Measurements from ENCODE around the gene TMEM61. TPM values are rescaled to one million over a fixed set of nuclear protein-coding genes. Genes with fewer than 3 reads are reported as not detected.

TMEM61 gene
- polyA plus RNA-seq, 5 donors = 0.24 to 0.40 TPM; not detected in 3

DNA sequence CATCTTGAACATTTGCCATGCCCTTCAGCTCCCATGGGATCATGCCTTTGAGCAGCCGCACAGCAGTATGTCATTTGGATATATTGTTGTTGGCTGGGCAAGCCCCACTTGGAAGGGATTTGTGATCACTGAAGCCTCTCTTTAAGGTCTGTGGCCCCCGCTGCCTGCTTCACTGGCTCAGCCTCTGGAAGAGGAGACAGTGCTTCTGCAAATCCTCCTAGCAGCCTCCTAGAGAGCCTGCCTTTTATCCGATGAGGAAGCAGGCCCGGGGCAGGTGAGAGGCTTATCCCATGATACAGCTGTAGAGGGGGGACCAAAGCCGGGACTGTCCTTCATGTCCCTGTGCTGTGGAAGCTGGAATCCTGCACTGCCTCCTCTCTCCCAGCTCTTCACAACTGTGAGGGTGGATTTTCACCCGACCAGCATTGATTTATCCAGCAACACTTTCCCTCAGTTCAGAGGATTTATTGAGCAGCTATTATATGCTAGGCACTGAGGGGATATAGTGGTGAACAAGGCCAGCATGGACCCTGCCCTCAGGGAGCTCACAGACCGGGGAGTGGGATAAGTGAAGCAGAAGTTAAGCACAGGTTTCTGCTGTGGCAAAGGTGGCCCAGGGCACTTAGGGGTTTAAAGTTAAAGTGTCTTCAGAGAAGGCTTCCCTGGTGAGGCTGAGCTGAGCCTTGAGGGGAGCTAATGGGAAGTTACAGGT is 3.9 kb downstream of the TMEM61 start:
- DNase-seq = no peak

DNA sequence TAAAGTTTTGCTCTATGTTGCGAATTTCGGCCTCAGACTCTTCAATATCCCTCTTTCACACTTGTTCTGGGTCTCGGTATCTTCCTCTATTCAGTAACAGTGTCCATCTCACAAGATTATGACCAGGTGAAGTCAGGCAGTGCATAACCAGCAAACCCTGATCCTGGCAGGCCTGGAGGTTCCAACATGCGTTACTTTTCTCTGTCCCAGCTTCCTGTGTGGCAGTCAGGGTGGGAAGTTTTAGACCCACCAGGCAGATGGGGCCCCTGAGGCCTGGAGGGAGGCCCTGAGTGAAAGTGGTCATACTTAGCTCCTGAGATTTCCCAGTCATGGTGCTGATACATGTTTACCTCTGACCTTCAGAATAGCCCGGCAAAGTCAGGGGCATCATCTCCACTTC is 5.1 kb downstream of the TMEM61 start:
- no peak for DNase-seq

DNA sequence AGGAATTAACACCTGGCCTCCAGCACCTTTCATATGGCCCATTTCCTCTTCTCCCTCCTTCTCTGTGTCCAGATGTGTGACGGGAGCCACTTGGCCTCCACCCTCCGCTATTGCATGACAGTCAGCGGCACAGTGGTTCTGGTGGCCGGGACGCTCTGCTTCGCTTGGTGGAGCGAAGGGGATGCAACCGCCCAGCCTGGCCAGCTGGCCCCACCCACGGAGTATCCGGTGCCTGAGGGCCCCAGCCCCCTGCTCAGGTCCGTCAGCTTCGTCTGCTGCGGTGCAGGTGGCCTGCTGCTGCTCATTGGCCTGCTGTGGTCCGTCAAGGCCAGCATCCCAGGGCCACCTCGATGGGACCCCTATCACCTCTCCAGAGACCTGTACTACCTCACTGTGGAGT is 5.6 kb downstream of the TMEM61 start:
- no peak for DNase-seq

DNA sequence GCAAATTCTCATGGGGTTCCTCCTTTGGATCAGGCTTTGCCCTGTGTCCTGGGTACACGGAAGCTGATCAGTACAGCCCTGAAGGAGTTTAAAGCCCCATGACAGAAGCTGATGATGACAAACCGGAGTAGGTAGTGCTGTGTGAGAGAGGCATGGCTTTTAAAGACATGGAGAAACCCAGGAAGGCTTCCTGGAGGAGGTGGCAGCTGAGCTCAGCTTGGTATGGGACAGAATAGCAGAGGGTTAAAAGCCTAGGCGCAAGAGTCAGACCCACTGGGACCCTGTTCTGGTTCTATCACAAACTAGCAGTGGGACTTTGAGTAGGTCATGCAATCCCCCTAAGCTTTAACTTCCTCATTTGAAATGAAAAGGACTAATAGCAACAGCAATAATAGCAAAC is 6.1 kb downstream of the TMEM61 start:
- no peak for DNase-seq

DNA sequence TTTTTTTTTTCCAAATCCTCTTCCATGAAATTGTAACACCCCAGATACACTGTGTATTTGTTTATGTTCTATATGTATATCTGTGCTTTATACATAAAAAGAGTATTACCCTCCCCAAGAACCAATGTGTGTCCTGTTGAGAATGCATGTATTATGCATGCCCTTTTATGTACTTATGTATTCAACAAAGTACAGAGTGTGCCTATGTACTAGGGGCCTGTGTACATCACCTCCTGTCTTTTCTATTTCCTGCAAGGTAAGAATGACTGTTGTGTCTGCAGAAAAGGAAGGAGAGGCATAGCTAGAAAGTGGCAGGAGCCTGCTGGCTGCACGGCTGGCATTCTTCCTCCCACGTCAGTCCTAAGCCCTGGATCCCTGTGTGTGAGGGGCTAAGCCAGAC is 7.0 kb downstream of the TMEM61 start:
- no peak for DNase-seq

DNA sequence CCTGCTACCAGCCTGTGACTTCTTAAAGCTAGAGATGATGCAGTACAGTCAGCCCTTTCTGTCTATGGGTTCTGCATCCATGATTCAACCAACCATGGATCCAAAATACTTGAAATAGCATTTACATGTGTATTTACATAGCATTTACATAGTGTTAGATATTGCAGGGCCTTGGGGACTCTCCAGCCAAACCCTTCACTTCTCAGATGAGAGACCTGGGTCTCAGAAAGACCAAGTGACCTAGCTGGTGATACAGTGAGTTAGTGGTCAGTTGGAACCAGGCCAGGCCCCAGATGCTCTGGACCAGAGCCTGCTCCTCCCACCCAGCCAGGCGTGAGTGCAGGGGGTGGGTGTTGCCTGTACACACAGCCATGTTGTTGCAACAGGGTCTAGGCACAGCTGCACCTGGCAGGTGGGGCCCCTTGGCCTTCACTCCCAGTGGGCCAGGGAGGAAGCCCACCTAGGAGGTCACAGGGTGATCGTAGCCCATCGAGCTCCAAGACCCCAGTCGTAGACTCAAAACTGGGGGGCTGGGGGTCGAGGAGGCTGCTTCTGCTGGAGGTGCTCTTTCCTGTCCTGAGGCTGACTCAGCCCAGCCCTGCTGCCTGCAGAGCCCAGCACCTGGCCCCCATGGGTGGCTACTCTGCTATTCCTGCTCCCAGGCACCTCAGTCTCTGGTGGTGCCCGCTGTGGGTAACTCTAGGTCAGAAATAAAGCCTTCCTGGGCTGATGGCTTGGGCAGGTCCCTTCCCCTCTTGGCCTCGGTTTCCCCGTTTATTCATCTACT is 7.7 kb downstream of the TMEM61 start:
- DNase-seq = no peak

DNA sequence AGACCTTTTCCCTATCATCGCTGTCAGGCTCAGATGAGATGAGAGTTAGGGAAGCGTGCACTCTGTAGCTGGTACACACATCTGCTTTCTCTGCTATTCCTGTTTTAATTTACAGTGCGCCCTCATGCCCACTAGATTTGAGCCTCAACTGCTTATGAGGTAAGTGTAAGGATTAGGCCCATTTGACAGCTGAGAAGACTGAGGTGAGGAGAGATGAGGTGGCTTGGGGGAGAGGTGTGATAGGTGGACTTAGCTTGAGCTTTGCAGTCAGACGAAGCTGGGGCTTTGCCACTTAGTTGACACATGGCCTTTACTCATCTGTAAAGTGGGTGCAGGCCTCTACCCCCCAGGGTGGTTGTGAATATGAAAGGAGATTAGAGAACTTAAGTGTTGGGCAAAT is 8.5 kb downstream of the TMEM61 start:
- no peak for DNase-seq

DNA sequence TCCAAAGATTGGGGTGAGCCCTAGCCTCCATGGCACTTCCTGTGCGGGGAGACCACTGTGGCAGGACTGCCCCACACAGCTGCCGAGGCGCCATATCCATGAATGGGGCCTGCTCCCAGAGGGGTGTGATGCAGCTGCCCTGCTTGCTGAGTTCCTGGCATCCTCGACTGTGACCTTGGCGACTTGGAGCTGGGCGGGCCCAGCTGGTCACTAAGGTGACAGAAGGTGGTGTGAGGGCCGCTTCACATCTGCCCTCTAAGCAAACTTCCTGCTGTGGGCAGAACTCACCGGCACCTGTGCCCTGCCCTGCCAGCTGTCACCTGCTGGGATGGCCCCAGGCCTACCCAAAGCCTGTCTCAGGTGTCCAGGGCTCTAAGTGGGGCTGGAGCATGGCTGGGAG is 9.0 kb downstream of the TMEM61 start:
- no peak for DNase-seq

DNA sequence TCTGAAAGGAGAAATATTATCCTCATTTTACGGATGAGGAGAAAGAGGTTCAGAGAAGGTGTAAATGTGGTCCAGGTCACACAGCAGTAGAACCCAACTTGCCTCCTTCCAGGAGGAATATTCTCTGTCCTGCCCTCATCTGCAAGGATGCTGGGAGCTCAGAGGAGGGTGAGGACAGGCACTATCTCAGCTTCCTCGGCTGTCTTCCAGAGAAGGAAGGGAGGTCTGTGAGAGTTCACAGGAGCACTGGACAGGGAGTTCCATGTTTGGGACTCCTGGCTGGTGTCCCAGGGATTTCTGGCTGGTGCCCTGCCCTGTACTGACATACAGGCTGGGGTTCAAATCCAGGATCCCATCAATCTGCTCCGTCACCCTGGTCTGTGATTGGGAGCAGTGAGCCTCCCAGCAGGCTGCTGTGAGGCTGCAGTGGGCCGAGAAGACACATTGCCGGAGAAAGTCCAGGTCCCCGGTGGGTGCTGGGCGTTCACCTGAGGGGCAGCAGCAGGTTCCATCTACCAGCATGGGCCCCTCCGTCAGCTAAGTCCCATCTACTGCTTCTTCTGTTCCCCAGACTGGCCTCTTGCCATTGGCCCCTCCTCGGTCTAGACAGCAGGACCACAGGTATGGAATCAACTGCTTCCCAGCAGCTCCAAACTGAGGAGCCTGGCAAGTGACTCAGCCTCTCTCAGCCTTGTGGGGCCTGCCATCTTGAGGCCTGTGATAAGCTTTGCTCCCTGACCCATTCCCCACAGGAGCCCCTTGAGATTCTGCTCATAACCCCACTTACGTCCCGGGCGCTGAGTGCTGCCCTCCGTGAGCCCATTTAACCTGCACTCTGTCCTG is 9.8 kb downstream of the TMEM61 start:
- no peak for DNase-seq

DNA sequence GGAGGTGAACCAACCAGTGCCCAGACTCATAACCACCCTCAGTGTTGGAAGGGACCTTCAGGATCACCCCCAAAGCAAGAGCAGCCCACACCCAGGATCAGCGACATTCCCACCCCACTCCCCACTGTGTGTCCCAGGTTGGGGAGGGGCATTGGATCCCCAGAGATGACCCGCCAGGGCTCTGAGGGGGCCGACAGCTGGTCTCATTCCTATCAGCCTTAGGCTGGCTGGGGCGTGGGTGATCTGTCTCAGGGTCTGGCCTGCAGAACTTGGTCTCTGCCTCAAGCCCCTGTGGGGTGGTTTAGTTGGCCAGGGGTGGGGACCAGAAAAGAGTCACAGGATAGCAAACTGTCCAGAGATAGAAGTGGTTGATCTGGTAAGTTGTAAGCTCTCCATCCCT is 10.5 kb downstream of the TMEM61 start:
- no peak for DNase-seq

DNA sequence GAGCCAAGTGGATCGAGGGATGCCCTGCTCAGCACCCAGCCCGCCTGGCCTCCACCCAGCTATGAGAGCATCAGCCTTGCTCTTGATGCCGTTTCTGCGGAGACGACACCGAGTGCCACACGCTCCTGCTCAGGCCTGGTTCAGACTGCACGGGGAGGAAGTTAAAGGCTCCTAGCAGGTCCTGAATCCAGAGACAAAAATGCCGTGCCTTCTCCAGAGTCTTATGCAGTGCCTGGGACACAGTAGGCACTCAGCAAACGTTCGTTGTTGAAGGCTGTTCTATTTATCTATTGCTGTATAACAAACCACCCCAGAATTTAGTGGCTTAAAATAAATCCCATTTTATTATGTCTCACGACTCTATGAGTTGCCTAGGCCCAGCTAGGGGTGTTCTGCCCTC is 11.5 kb downstream of the TMEM61 start:
- no peak for DNase-seq

DNA sequence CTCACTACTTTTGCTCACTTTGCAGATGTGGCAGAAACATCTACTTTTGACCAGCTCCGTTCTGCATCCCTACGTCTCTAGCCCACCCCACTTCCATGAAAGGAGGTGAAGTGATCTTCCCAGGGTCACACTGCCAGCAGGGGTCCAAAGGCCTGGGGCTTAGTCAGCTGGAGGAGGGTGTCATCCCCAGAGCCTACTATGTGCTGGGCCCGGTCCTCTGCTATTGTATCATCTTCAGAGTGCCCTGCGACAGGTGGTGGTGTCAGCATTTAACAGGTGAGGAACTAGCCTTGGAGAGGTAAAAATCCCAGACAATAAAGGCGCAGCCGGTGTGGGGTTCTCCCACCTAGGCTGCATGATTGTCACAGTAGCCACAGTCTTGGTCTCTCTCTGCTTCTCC is 12.7 kb downstream of the TMEM61 start:
- DNase-seq = no peak

DNA sequence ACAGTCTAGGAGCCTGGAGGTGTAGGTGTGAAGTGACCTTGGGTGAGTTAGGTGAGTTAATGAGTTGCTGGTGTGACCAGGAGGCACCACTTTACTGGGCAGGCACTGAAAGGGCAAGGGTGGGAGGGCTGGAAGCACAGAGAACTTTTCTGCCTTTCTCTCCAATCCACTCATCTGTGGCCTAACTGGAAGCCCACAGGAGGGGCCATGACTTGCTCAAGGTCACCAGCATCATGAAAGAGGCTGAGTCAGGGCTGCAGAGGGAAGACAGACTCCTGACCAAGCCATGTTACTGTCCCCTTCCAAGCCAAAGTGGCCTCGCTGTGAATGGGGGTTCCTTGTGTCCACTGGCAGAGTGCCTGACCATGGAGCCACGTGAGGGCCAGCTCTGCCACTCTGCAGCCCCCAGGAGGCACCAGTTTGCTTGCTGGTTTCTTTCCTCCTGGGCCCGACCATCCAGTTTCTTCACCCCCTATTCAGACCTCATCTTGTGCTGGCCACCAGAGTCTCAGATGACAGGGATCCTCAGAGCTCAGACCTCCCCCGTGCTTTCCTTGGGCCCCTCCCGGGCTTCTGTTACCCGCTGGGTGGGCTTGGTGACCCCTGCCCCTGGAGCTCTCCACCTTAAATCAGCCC is 14.0 kb downstream of the TMEM61 start:
- DNase-seq = no peak

DNA sequence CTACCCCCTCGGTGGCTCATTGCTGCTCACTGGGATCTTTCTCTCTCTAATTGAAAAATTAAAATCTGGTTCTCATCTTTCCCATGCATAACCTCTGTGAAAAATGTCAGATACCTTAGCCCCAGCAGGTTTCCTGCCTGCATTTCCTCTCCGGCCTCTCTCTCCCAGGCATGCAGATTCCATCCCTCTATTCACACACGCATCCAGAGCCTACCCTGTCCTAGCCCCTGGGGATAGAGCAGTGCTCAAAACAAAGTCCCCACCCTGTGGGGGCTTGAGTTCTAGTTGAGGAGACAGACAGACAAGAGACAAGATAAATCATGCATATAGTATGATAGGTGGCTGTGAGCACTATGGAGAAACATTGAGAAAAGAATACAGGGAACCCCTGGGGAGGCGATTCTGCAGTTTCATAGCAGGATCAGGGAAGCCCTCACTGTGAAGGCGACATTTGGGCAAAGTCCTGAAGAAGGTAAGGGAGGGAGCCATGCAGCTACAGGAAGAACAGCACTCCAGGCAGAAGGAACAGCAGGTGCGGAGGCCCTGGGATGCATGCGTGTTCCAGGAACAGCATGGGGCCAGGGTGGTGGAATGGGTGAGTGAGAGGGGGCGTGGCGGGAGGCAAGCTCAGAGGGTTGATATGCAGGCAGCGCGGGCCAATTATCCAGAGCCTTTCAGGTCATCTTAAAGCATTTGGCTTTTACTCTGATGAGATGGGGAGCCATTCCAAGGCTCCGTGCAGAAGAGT is 14.8 kb downstream of the TMEM61 start:
- DNase-seq = no peak

DNA sequence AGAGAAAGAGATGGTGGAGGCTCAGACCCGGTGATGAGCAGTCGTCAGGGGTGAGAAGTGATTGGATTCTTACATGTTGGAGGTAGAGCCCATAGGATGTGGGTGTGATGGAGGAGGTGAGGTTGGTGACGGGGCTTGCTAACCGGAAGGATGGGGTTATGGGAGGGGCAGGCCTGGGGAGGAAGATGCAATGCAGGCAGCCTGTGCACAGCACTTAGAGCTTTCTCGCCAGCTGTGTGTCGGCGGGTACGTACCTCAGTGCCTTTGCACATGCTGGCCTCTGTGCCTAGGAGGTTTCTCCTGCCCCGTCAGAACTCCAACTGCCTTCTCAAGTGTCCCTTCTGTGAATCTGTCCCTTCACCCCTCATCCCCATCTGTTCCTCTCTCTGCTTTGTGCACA is 15.4 kb downstream of the TMEM61 start:
- DNase-seq = no peak

DNA sequence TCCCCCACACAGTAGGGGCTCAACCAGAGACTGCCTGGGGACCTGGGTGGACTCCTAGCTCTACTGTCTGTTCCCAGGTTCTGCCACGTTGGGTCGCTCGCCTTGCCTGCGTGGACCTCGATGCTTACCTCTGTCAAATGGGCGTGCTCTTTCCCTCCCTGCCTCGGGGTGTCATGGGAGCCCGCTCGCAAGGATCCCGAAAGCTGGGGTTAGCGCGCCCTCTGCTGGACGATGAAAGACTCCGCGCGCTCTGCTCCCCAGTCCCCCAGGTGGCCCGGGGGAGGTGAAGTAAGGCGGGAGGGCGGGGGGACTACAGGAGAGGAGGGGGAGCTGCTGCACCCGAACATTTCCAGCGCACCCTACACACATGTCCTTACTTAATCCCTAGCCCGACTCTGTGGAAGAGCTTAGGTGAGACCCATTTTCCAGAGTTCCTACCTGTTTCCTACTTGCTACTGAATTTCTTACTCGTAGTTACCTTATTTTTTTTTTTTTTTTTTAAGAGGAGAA is 16.0 kb downstream of the TMEM61 start:
- peak in 1 of 2 donors; percentile 35 for DNase-seq

DNA sequence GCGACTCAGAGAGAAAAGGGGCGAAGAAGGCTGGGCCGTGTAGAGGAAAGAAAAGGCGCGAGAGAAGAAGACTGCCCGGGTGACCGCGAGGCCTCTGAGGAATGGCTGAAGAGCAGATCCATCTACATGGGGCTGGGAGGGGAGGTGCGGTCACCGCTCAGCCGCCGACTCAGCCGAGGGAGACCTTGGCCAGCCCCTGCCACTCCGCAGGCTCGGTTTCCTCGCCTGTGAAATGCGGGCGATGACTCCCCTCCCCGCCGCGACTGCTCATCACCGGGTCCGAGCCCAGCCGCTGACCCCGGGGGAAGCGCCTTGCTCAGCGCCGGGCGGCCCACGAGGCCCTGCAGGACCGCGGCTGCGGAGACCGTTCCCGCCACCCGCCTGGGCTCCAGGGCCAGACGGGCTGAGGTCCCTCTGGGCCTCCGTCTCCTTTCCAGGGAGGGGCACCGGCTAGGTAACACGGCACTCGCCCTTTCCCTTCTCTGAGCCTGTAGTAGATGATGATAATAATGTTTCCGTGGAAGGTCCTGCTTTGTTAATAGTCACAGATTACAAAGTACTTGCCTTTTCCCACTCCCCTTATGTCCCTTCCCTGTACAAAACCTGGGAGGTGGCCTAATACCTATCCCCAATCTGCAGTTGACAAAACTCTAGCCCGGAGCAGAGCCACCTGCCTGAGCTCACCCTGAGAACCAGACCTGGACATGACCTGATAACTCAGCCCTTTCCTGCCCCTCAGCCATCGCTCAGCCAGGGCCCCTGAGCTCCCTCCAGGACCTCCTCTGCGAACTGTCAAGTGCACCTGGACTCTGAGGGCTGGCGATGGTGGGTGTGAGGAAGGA is 16.7 kb downstream of the TMEM61 start:
- DNase-seq = no peak

DNA sequence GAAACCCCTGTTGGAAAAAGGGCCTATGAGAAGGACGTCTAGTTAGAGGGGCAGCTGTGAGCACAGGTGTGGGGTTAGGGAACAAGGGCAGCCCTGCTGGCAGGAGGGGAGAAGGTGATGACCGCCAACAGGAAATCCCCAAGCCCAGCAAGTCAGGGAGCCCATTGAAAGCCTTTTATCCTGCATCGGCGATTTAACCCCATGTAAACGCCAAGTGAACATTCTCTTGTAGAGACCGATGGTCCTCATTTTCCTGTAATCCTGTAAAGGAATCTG is 17.2 kb downstream of the TMEM61 start:
- no peak for DNase-seq

DNA sequence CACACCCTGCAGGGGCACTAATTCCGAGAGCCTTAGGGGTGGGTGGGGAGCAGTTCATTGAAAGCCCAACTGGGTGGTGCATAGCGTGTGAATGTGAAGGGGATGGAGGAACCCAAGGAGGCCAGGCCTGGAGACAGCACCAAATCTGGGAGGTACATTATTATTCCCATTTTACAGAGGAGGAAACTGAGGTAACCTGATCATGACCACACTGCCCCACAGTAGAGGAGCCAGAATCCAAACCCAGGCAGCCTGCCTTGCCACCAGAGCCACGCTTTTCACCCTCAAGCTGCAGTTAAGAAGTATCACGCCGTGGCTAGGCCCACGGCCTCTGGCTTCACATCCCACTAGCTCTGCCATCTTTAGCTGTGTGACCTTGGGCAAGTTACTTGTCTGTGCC is 17.7 kb downstream of the TMEM61 start:
- DNase-seq = no peak

DNA sequence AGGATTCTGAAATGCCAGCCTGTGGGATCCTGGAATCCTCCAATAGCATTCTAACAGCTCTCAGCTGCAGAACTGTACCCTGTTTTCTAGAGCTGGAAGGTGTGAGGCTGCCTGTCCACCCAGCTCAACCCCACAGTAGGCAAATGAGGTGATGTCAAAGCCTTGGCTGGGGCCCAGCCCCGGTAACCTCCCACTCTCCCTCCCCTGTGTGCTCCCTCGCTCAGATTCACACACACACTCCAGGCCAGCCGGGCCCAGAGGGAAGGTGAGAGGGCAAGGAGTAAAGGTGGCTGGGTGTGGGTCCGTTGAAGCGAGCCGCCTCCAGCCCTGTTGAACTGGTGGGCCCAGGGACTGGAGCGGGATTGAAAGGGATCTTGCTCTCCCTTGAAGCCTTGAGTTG is 18.2 kb downstream of the TMEM61 start, which contains the start of gene BSND:
Gene BSND, plus strand, starts transcription at position 257 of the 400 bp plus-strand sequence. CDS start 254 bp downstream, outside the sequence.
- no peak for DNase-seq

Measured in right lung (tissue), 5 donors.